Calu3 (cell line): ENCODE data around the gene FCRL6. TPM values are rescaled to one million over a fixed set of nuclear protein-coding genes. Genes with fewer than 3 reads are reported as not detected.

ENCODE experiments used
- Bru-seq: library from RNA; stranded (reverse); fragments of 400-500 nt; gene quantifications from one replicate; lab custom pipeline; 2021; lab: Mats Ljungman, UMichigan
- BruChase-seq, 2 experiments: library from RNA; stranded (reverse); fragments of 400-500 nt; gene quantifications; one replicate each; lab custom pipeline; 2021; lab: Mats Ljungman, UMichigan
- BruUV-seq: library from RNA; stranded (reverse); fragments of 400-500 nt; replicated peaks from 2 replicates; lab custom pipeline; 2021; lab: Mats Ljungman, UMichigan
- CTCF ChIA-PET: fragments of 300-600 bp; sonication (Branson Sonifier 250); formaldehyde crosslinking; loops from one replicate; lab custom pipeline; 2022; ENCODE audit warnings: antibody characterized with exemption; lab: Charles Lee
- DNase-seq: peaks from one replicate; pipeline ENCODE4 v3.0.0; 2022
- H3K27ac Mint-ChIP-seq: one replicate; pipeline ENCODE4 v1.8.0; 2022; ENCODE audit warnings: mixed read lengths; ENCODE audit not compliant: unreplicated experiment
- H3K27me3 Mint-ChIP-seq: one replicate; pipeline ENCODE4 v1.8.0; 2022; ENCODE audit warnings: mixed read lengths; ENCODE audit not compliant: unreplicated experiment
- H3K36me3 Mint-ChIP-seq: one replicate; pipeline ENCODE4 v1.8.0; 2022; ENCODE audit warnings: mild to moderate bottlenecking, moderate library complexity, mixed read lengths; ENCODE audit not compliant: insufficient read depth, unreplicated experiment
- H3K4me1 Mint-ChIP-seq: one replicate; pipeline ENCODE4 v1.8.0; 2022; ENCODE audit warnings: mild to moderate bottlenecking, low read depth, mixed read lengths; ENCODE audit not compliant: unreplicated experiment
- H3K4me3 Mint-ChIP-seq: one replicate; pipeline ENCODE4 v1.8.0; 2022; ENCODE audit warnings: mild to moderate bottlenecking, low read depth, moderate library complexity, mixed read lengths; ENCODE audit not compliant: unreplicated experiment
- H3K9me3 Mint-ChIP-seq: one replicate; pipeline ENCODE4 v1.8.0; 2022; ENCODE audit warnings: low read depth, mixed read lengths; ENCODE audit not compliant: unreplicated experiment
- CTCF ChIP-seq: fragments of 200-600 bp; IDR thresholded peaks from one replicate; pipeline ENCODE4 v1.8.0; 2022; ENCODE audit warnings: antibody characterized with exemption; ENCODE audit not compliant: unreplicated experiment
- intact Hi-C: fragments of 100-400 bp; cut with micrococcal nuclease; formaldehyde crosslinking; loops from one replicate; pipeline ENCODE4 v1.10.0; 2022; ENCODE audit not compliant: unreplicated experiment
- long read RNA-seq: library from polyadenylated mRNA; stranded (forward); transcript quantifications from one replicate; pipeline ENCODE4 v2.0.0, GENCODE V29; 2022
- total RNA-seq: library from RNA; stranded (reverse); gene quantifications from 2 replicates; pipeline ENCODE4 v1.2.3, GENCODE V29; 2022

The FCRL6 gene
- not detected in 2 replicates for total RNA-seq
- not detected for Bru-seq, nascent RNA
- not detected for BruChase-seq, experiment 1, labeled RNA remaining after a 6-hour chase
- not detected for BruChase-seq, experiment 2, labeled RNA remaining after a 2-hour chase
- long read RNA-seq, result 0 reads

- intact Hi-C loops, result no loop called here
- H3K9me3 Mint-ChIP-seq, result no peaks in the 10 kb centered on the region
- H3K4me3 Mint-ChIP-seq, result no peak within 1 kb of the TSS
- H3K27ac Mint-ChIP-seq, result no peak within 1 kb of the TSS
- H3K36me3 Mint-ChIP-seq, result no peaks in the 10 kb centered on the region
- H3K27me3 Mint-ChIP-seq, result peaks cover 72% of the 10 kb centered on the region
- TF ChIP-seq CTCF, result no peak
- no peak for DNase-seq
- no peaks in the 10 kb centered on the region for H3K4me1 Mint-ChIP-seq
- no TSS peak for BruUV-seq
- CTCF ChIA-PET, result interaction anchor here (1.5 kb wide), 1 partner anchor 205 kb away, joined by 5 read pairs; no protein-coding TSS in a partner anchor
Observed at GRCh38 chr1:159802111-159802510, at the start of gene FCRL6. TSS of gene FCRL6 (plus strand) at chr1:159802360. CDS start at chr1:159802425, 65 bp downstream.

- peak; percentile 8 for DNase-seq
- no peaks in the 10 kb centered on the region for H3K9me3 Mint-ChIP-seq
Observed at GRCh38 chr1:159753386-159753785, 48.8 kb upstream of the FCRL6 start.

GRCh38 chr1:159755451-159756007, 46.6 kb upstream of the FCRL6 start:
- intact Hi-C loops, result no loop called here
- no TSS peak for BruUV-seq
- CTCF ChIA-PET, result no interaction called here
- no peaks in the 10 kb centered on the region for H3K9me3 Mint-ChIP-seq
- H3K36me3 Mint-ChIP-seq, result peaks cover 6% of the 10 kb centered on the region
- no peak overlapping the region for H3K27ac Mint-ChIP-seq
- DNase-seq, result no peak
- H3K4me3 Mint-ChIP-seq, result no peak overlapping the region
- no peak for TF ChIP-seq CTCF
- H3K4me1 Mint-ChIP-seq, result peaks cover 20% of the 10 kb centered on the region
- no peaks in the 10 kb centered on the region for H3K27me3 Mint-ChIP-seq

More at GRCh38 chr1:159753386-159753785, 48.8 kb upstream of the FCRL6 start:
- no peak for TF ChIP-seq CTCF
- intact Hi-C loops, result no loop called here
- no peaks in the 10 kb centered on the region for H3K27me3 Mint-ChIP-seq
- peaks cover 6% of the 10 kb centered on the region for H3K36me3 Mint-ChIP-seq
- H3K27ac Mint-ChIP-seq, result peak overlapping the region; percentile 24
- no peak overlapping the region for H3K4me3 Mint-ChIP-seq
- H3K4me1 Mint-ChIP-seq, result peaks cover 20% of the 10 kb centered on the region
- BruUV-seq, result no TSS peak
- CTCF ChIA-PET, result no interaction called here

- Mint-ChIP-seq H3K27ac (no peak overlapping the region), H3K4me3 (no peak overlapping the region), H3K27me3 (no peaks in the 10 kb centered on the region), H3K36me3 (peaks cover 6% of the 10 kb centered on the region), H3K9me3 (peaks cover 4% of the 10 kb centered on the region), H3K4me1 (peaks cover 20% of the 10 kb centered on the region)
- BruUV-seq, result no TSS peak
- no peak for DNase-seq
- TF ChIP-seq CTCF, result no peak
- intact Hi-C loops, result no loop called here
- CTCF ChIA-PET, result interaction anchor here (0.6 kb wide), 1 partner anchor 278 kb away, joined by 4 read pairs; no protein-coding TSS in a partner anchor
Observed at GRCh38 chr1:159756397-159756796, 45.8 kb upstream of the FCRL6 start.
